SK-N-SH (cell line): ENCODE measurements around the gene SEPTIN12. TPM values are rescaled to one million over a fixed set of nuclear protein-coding genes. Genes with fewer than 3 reads are reported as not detected.
A peak's percentile ranks its signal among the peaks of the same experiment; 100 is the strongest.

Experiments
- CTCF ChIA-PET: fragments of 300-600, 350-600 bp; formaldehyde crosslinking; extraction: SDS; loops from one replicate; lab custom pipeline; 2021; lab: Yijun Ruan, JAX
- POLR2A ChIA-PET: fragments of 350-600 bp; sonication (Branson Sonifier 250); formaldehyde crosslinking; extraction: SDS; loops from one replicate; lab custom pipeline; 2020; ENCODE audit warnings: antibody characterized with exemption, inconsistent platforms; lab: Yijun Ruan, JAX
- DNase-seq: peaks from one replicate; pipeline ENCODE4 v3.0.0; 2012
- H2AFZ ChIP-seq: fragments of 200-600 bp; sonication (generic); 2 replicates; pipeline ENCODE4 v1.8.1; 2016; ENCODE audit warnings: antibody characterized with exemption, mild to moderate bottlenecking, low read depth
- H3F3A ChIP-seq: fragments of 200-600 bp; sonication (generic); replicated peaks from 2 replicates; pipeline ENCODE3; 2016; ENCODE audit warnings: antibody characterized with exemption, mild to moderate bottlenecking; ENCODE audit not compliant: insufficient read depth
- H3K27ac ChIP-seq, 2 experiments: fragments of 200-500 bp in 1 of 2; fragments of 200-600 bp in 1 of 2; sonication (Bioruptor generic) in 1 of 2; sonication (generic), shearing (Covaris generic) in 1 of 2; 2 replicates each; pipeline versions ENCODE4 v1.5.1 to v1.6.1; 2014 to 2016; ENCODE audit warnings: low read depth in 2 of 2, inconsistent platforms in 1 of 2, low read length in 1 of 2, mild to moderate bottlenecking in 1 of 2, mixed read lengths in 1 of 2
- H3K27me3 ChIP-seq: fragments of 200-600 bp; sonication (generic), shearing (Covaris generic); 2 replicates; pipeline ENCODE4 v1.6.1; 2016; ENCODE audit warnings: mixed run types; ENCODE audit not compliant: insufficient read depth
- H3K36me3 ChIP-seq, 2 experiments: fragments of 200-500 bp in 1 of 2; fragments of 200-600 bp in 1 of 2; sonication (Bioruptor generic) in 1 of 2; sonication (generic) in 1 of 2; replicated peaks in 1 of 2; 2 replicates each; pipeline versions ENCODE3 to v1.5.1; 2014 to 2016; ENCODE audit warnings: low read length in 1 of 2, mild to moderate bottlenecking in 1 of 2; ENCODE audit not compliant: insufficient read depth in 2 of 2, control insufficient read depth in 1 of 2
- H3K4me1 ChIP-seq, 2 experiments: fragments of 200-500 bp in 1 of 2; fragments of 200-600 bp in 1 of 2; sonication (Bioruptor generic) in 1 of 2; sonication (generic), shearing (Covaris generic) in 1 of 2; 2 replicates each; pipeline versions ENCODE4 v1.5.1 to v1.6.1; 2014 to 2016; ENCODE audit warnings: low read depth in 1 of 2, low read length in 1 of 2, mixed run types in 1 of 2; ENCODE audit not compliant: insufficient read depth in 2 of 2, control insufficient read depth in 1 of 2
- H3K4me2 ChIP-seq: fragments of 200-600 bp; sonication (generic), shearing (Covaris generic); 2 replicates; pipeline ENCODE4 v1.6.1; 2017; ENCODE audit warnings: mixed run types
- H3K4me3 ChIP-seq, 2 experiments: fragments of 200-500 bp in 1 of 2; fragments of 200-600 bp in 1 of 2; sonication (Bioruptor generic) in 1 of 2; sonication (generic), shearing (Covaris generic) in 1 of 2; 2 replicates each; pipeline versions ENCODE4 v1.5.1 to v1.8.1; 2014 to 2016; ENCODE audit warnings: low read depth in 2 of 2, inconsistent platforms in 1 of 2, low read length in 1 of 2, mild to moderate bottlenecking in 1 of 2, mixed read lengths in 1 of 2, moderate library complexity in 1 of 2
- H3K79me2 ChIP-seq: fragments of 200-600 bp; sonication (generic); 2 replicates; pipeline ENCODE4 v1.8.1; 2017; ENCODE audit warnings: mild to moderate bottlenecking; ENCODE audit not compliant: insufficient read depth
- H3K9ac ChIP-seq: fragments of 200-600 bp; sonication (generic); 2 replicates; pipeline ENCODE4 v1.6.1; 2017; ENCODE audit warnings: mixed run types
- H3K9me2 ChIP-seq: fragments of 200-600 bp; sonication (generic); 2 replicates; pipeline ENCODE4 v1.6.1; 2017; ENCODE audit warnings: mixed run types
- H3K9me3 ChIP-seq: fragments of 200-600 bp; sonication (generic); 2 replicates; pipeline ENCODE4 v1.6.1; 2017; ENCODE audit warnings: mixed run types, mild to moderate bottlenecking, moderate library complexity
- H4K20me1 ChIP-seq: fragments of 200-600 bp; sonication (generic); 2 replicates; pipeline ENCODE4 v1.6.1; 2017; ENCODE audit warnings: mild to moderate bottlenecking, mixed run types; ENCODE audit not compliant: insufficient read depth
- CHD2 ChIP-seq: fragments of 150-350 bp; IDR thresholded peaks from 2 replicates; pipeline ENCODE4 v1.6.1; 2018; ENCODE audit warnings: low read length; ENCODE audit not compliant: partially characterized antibody
- ELF1 ChIP-seq: IDR thresholded peaks from 2 replicates; pipeline ENCODE4 v1.4.0; 2012
- EZH2phosphoT487 ChIP-seq: fragments of 200-600 bp; sonication (generic); IDR thresholded peaks from 2 replicates; pipeline ENCODE4 v1.6.1; 2017; ENCODE audit warnings: low read depth, mixed run types, mild to moderate bottlenecking, antibody characterized with exemption, moderate library complexity, borderline replicate concordance
- FOXM1 ChIP-seq: IDR thresholded peaks from 2 replicates; pipeline ENCODE4 v1.4.0; 2012; ENCODE audit warnings: low read depth, mild to moderate bottlenecking
- IRF3 ChIP-seq: fragments of 150-350 bp; IDR thresholded peaks from 2 replicates; pipeline ENCODE4 v1.6.1; 2016; ENCODE audit warnings: mild to moderate bottlenecking, low read depth, low read length
- MAX ChIP-seq: IDR thresholded peaks from 2 replicates; pipeline ENCODE4 v1.4.0; 2012; ENCODE audit warnings: low read depth
- MXI1 ChIP-seq: IDR thresholded peaks from 2 replicates; pipeline ENCODE4 v1.6.1; 2012; ENCODE audit warnings: mild to moderate bottlenecking, low read depth, low read length, improper control_type of control experiment
- NFIC ChIP-seq: IDR thresholded peaks from 2 replicates; pipeline ENCODE4 v1.4.0; 2012; ENCODE audit warnings: borderline replicate concordance
- PBX3 ChIP-seq: IDR thresholded peaks from 2 replicates; pipeline ENCODE4; 2012
- RAD21 ChIP-seq: IDR thresholded peaks from 2 replicates; pipeline ENCODE4 v1.6.1; 2012; ENCODE audit warnings: mild to moderate bottlenecking, low read length
- RCOR1 ChIP-seq: fragments of 150-350 bp; IDR thresholded peaks from 2 replicates; pipeline ENCODE4 v1.6.1; 2017; ENCODE audit warnings: antibody characterized with exemption, low read length
- REST ChIP-seq: IDR thresholded peaks from 2 replicates; pipeline ENCODE4 v1.6.1; 2012; ENCODE audit warnings: mild to moderate bottlenecking, low read depth, low read length, moderate library complexity
- RFX5 ChIP-seq: IDR thresholded peaks from 2 replicates; pipeline ENCODE4 v1.6.1; 2012; ENCODE audit warnings: mild to moderate bottlenecking, improper control_type of control experiment, low read length
- SIN3A ChIP-seq: IDR thresholded peaks from 2 replicates; pipeline ENCODE4 v1.6.1; 2012; ENCODE audit warnings: low read depth, mild to moderate bottlenecking, low read length, moderate library complexity, borderline replicate concordance
- SMC3 ChIP-seq: IDR thresholded peaks from 2 replicates; pipeline ENCODE4 v1.6.1; 2012; ENCODE audit warnings: low read depth, low read length, improper control_type of control experiment
- TAF1 ChIP-seq: IDR thresholded peaks from 2 replicates; pipeline ENCODE4 v1.6.1; 2012; ENCODE audit warnings: low read depth, mild to moderate bottlenecking, low read length, moderate library complexity, borderline replicate concordance
- TEAD4 ChIP-seq: IDR thresholded peaks from 2 replicates; pipeline ENCODE4 v1.4.0; 2012; ENCODE audit warnings: mild to moderate bottlenecking, borderline replicate concordance; ENCODE audit not compliant: insufficient read depth
- USF1 ChIP-seq: IDR thresholded peaks from 2 replicates; pipeline ENCODE4 v1.4.0; 2012; ENCODE audit warnings: low read depth, borderline replicate concordance
- ZBTB33 ChIP-seq: IDR thresholded peaks from 2 replicates; pipeline ENCODE4 v1.4.0; 2012; ENCODE audit warnings: low read depth, borderline replicate concordance
- WGBS: methylation state at CpG from one replicate; pipeline ENCODE4 v1.1.6; 2017; ENCODE audit warnings: low lambda C conversion rate; 5-methylcytosine and 5-hydroxymethylcytosine counted together
- polyA plus RNA-seq, 3 experiments: library from polyadenylated mRNA; depleted of rRNA; stranded (reverse); fragments of >200 nt; gene quantifications; 2 replicates each; pipeline ENCODE4 v1.2.3, GENCODE V29; 2012

SEPTIN12 gene
- polyA plus RNA-seq, 1 of the 3 experiments (the other 2 are of a cell fraction): 0.07 TPM

- TF ChIP-seq RFX5 (no peak), FOXM1 (no peak), SMC3 (no peak), PBX3 (no peak), TEAD4 (no peak), MAX (no peak), MXI1 (no peak)
Measured at GRCh38 chr16:4767872-4768548, 20.1 kb downstream of the SEPTIN12 start (continued).

GRCh38 chr16:4766875-4767628 lies 21.1 kb downstream of the SEPTIN12 start, which contains the start of gene ZNF500:
Gene ZNF500 (minus strand): TSS chr16:4767162. CDS start chr16:4765978, 1,184 bp downstream.
- H3K9ac ChIP-seq: peak within 1 kb of the TSS; percentile 97
- H3K36me3 ChIP-seq: peaks cover 5 to 18% of the 10 kb centered on the region in 2 experiments
- WGBS: 5% methylated on average over 37 of the region's 72 CpGs
- no peaks in the 10 kb centered on the region for H3K9me3 ChIP-seq
- peaks cover 40% of the 10 kb centered on the region for H3K79me2 ChIP-seq
- POLR2A ChIA-PET: interaction anchor here (2.7 to 2.8 kb wide), 2 partner anchors 32 to 35 kb away, joined by 7 to 16 read pairs; partner anchors contain the start of genes ANKS3 and DNAAF8
- H2AFZ ChIP-seq: peak within 1 kb of the TSS; percentile 90
- CTCF ChIA-PET: no interaction called here
- no peaks in the 10 kb centered on the region for H4K20me1 ChIP-seq
- peaks cover 6% of the 10 kb centered on the region for H3F3A ChIP-seq
- peaks cover 5 to 20% of the 10 kb centered on the region in 2 experiments; a peak in 2 of 4 replicates for H3K4me1 ChIP-seq
- peak; percentile 97 for DNase-seq
- H3K4me2 ChIP-seq: peak within 1 kb of the TSS; percentile 84
- H3K27ac ChIP-seq: peak within 1 kb of the TSS; percentile 54 to 79
- no peaks in the 10 kb centered on the region for H3K27me3 ChIP-seq
- H3K9me2 ChIP-seq: no peaks in the 10 kb centered on the region
- peak within 1 kb of the TSS; percentile 71 to 94 for H3K4me3 ChIP-seq
- no peak for TF ChIP-seq IRF3
- TF ChIP-seq ZBTB33: peak; percentile 91
- TF ChIP-seq ELF1: no peak; the same call in 1 of the 2 replicates
- peak; percentile 76 for TF ChIP-seq MXI1
- no peak for TF ChIP-seq REST
- TF ChIP-seq MAX: no peak; the same call in 1 of the 2 replicates
- no peak for TF ChIP-seq USF1
- TF ChIP-seq FOXM1: no peak
- TF ChIP-seq RCOR1: no peak; the same call in 1 of the 2 replicates
- TF ChIP-seq NFIC: no peak
- TF ChIP-seq TAF1: no peak; the same call in 1 of the 2 replicates
- no peak for TF ChIP-seq EZH2phosphoT487
- peak; percentile 95 for TF ChIP-seq CHD2
- peak; percentile 43; the same call in 1 of the 2 replicates for TF ChIP-seq SIN3A
- TF ChIP-seq RAD21: no peak
